ENCODE results near the gene SPOP. TPM values are rescaled to one million over a fixed set of nuclear protein-coding genes. Genes with fewer than 3 reads are reported as not detected.

SPOP gene
- total RNA-seq, 1 donor from 2014 or later: 61.4 TPM

DNA sequence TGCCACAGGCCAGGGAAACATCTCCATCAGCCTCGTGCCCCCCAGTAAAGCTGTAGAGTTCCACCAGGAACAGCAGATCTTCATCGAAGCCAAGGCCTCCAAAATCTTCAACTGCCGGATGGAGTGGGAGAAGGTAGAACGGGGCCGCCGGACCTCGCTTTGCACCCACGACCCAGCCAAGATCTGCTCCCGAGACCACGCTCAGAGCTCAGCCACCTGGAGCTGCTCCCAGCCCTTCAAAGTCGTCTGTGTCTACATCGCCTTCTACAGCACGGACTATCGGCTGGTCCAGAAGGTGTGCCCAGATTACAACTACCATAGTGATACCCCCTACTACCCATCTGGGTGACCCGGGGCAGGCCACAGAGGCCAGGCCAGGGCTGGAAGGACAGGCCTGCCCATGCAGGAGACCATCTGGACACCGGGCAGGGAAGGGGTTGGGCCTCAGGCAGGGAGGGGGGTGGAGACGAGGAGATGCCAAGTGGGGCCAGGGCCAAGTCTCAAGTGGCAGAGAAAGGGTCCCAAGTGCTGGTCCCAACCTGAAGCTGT, 98.9 kb downstream of the SPOP start:
- Mint-ChIP-seq H3K4me1 (peaks cover 5% of the 10 kb centered on the region), H3K4me3 (no peak overlapping the region), H3K27ac (no peak overlapping the region), H3K36me3 (ENCODE audit: low read depth) (no peaks in the 10 kb centered on the region), H3K27me3 (peaks cover 32% of the 10 kb centered on the region), H3K9me3 (no peaks in the 10 kb centered on the region)
- intact Hi-C loops (cut with micrococcal nuclease): no loop called here
- no peak for DNase-seq

DNA sequence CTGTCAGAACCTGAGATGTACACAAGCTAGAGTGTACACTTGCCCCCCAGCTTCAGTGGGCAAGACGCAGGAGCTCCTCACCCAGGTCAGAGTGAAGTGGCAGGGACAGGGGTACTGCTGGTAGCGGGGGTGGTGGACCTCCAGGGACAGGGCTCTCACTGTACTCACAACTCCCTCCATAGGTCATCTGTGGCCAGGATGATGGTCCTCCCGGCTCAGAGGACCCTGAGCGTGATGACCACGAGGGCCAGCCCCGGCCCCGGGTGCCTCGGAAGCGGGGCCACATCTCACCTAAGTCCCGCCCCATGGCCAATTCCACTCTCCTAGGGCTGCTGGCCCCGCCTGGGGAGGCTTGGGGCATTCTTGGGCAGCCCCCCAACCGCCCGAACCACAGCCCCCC, 99.5 kb downstream of the SPOP start:
- Mint-ChIP-seq H3K4me3 (no peak overlapping the region), H3K27ac (no peak overlapping the region), H3K36me3 (ENCODE audit: low read depth) (no peaks in the 10 kb centered on the region), H3K27me3 (peaks cover 38% of the 10 kb centered on the region), H3K9me3 (no peaks in the 10 kb centered on the region), H3K4me1 (peaks cover 5% of the 10 kb centered on the region)
- DNase-seq: no peak
- intact Hi-C loops (cut with micrococcal nuclease): no loop called here

DNA sequence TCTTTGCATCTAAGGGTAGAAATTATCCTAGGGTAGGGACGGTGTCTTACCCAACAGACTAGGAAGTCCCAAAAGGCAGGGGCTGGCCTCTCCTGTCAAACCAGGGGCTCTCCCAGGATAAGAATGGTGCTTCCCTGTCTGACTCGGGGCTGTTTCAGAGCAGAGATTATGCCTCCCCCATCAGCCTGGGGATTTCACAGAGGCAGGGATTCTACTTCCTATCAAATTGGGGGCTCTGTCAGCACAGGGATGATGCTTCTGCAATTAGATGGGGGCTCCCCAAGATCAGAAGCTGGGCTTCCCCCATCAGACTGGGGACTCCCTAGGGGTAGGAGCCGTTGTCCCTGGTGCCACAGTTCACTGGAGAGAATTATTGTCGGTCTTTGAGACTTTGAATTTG, 99.9 kb downstream of the SPOP start:
- Mint-ChIP-seq H3K4me1 (peaks cover 5% of the 10 kb centered on the region), H3K27me3 (peaks cover 43% of the 10 kb centered on the region), H3K36me3 (ENCODE audit: low read depth) (no peaks in the 10 kb centered on the region), H3K9me3 (no peaks in the 10 kb centered on the region), H3K4me3 (no peak overlapping the region), H3K27ac (no peak overlapping the region)
- intact Hi-C loops (cut with micrococcal nuclease): no loop called here
- no peak for DNase-seq

DNA sequence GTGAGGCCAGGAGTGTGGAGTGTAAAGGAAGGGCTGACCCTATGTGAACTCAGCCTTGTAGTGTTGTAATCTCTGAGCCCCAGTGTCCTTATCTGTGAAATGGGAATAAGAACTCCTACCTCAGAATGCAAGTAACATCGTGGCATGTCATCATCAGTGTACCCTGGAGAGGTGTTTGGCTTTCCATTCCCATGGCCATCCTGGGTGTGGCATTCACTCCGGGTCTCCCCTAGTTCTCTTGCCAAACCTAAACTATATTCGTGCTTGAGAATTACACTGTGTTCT, 100.3 kb downstream of the SPOP start:
- H3K4me3 Mint-ChIP-seq: no peak overlapping the region
- H3K27me3 Mint-ChIP-seq: peaks cover 46% of the 10 kb centered on the region
- H3K4me1 Mint-ChIP-seq: peaks cover 5% of the 10 kb centered on the region
- intact Hi-C loops (cut with micrococcal nuclease): no loop called here
- H3K27ac Mint-ChIP-seq: no peak overlapping the region
- H3K36me3 Mint-ChIP-seq (ENCODE audit: low read depth): no peaks in the 10 kb centered on the region
- no peaks in the 10 kb centered on the region for H3K9me3 Mint-ChIP-seq
- no peak for DNase-seq

DNA sequence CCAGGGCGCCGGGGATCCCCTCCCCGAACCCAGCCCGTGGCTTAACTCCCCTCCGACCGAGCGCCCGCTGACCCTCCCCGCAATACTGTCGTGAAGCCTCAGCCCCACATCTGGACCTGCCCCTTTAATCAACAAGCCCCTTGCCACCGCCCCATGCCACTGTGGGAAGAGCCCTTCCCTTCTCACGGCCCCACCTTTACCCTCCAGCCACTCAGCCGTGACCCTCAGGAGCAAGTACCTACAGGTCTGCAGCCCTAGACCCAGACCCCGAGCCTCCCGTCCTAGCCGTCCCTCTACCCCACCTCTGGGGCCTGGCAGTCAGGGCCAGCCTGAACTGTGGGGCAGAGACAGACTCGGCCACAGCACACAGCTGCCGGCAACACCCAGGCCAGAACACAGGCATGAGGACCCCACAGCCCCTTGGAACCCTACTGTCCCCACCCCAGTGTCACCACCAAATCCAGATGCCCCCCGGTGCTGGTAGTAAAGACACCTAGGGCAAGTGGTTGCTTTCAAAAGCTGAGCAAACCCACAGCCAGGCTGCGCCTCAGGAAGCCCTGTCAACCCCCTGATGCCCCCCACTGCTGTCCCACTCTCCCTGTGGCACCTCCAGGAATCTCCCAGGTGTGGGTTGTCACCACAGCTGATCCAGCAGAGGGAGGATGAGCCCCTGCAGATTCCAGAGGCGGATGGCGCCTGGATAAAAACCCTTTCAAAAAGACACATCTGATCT, 100.8 kb downstream of the SPOP start:
- Mint-ChIP-seq H3K9me3 (no peaks in the 10 kb centered on the region), H3K27ac (no peak overlapping the region), H3K36me3 (ENCODE audit: low read depth) (no peaks in the 10 kb centered on the region), H3K4me3 (peak overlapping the region; percentile 77), H3K4me1 (peaks cover 5% of the 10 kb centered on the region), H3K27me3 (peaks cover 49% of the 10 kb centered on the region)
- intact Hi-C loops (cut with micrococcal nuclease): no loop called here
- no peak for DNase-seq

- no peak for DNase-seq
- Mint-ChIP-seq H3K27me3 (peaks cover 57% of the 10 kb centered on the region), H3K9me3 (no peaks in the 10 kb centered on the region), H3K36me3 (ENCODE audit: low read depth) (no peaks in the 10 kb centered on the region), H3K4me3 (peak overlapping the region; percentile 77), H3K4me1 (peaks cover 9% of the 10 kb centered on the region), H3K27ac (peak overlapping the region; percentile 35)
- intact Hi-C loops (cut with micrococcal nuclease): no loop called here
These were observed 101.6 kb downstream of the SPOP start for GRCh38 chr17:49576088-49576916.

GRCh38 chr17:49575679-49576087, 102.2 kb downstream of the SPOP start, which contains the start of gene NXPH3:
TSS of gene NXPH3 (plus strand) at chr17:49575871. CDS start at chr17:49576220, 349 bp downstream.
- H3K4me3 Mint-ChIP-seq: peak within 1 kb of the TSS; percentile 71
- no peaks in the 10 kb centered on the region for H3K9me3 Mint-ChIP-seq
- intact Hi-C loops (cut with micrococcal nuclease): loop anchor here (1.0 kb wide), 1 partner anchor 120 kb away; no protein-coding TSS in a partner anchor
- peak; percentile 93 for DNase-seq
- H3K27me3 Mint-ChIP-seq: peaks cover 63% of the 10 kb centered on the region
- no peaks in the 10 kb centered on the region for H3K36me3 Mint-ChIP-seq (ENCODE audit: low read depth)
- peaks cover 14% of the 10 kb centered on the region for H3K4me1 Mint-ChIP-seq
- peak within 1 kb of the TSS; percentile 35 for H3K27ac Mint-ChIP-seq

- Mint-ChIP-seq H3K9me3 (no peaks in the 10 kb centered on the region), H3K36me3 (ENCODE audit: low read depth) (no peaks in the 10 kb centered on the region), H3K4me1 (peaks cover 17% of the 10 kb centered on the region), H3K27ac (no peak overlapping the region), H3K4me3 (peak overlapping the region; percentile 71), H3K27me3 (peaks cover 63% of the 10 kb centered on the region)
- no peak for DNase-seq
- intact Hi-C loops (cut with micrococcal nuclease): loop anchor here (1.0 to 5.0 kb wide), 2 partner anchors 102 to 120 kb away; partner anchors contain the start of gene SPOP
These were observed 102.8 kb downstream of the SPOP start for GRCh38 chr17:49574945-49575678.

GRCh38 chr17:49574323-49574781, 103.5 kb downstream of the SPOP start:
- Mint-ChIP-seq H3K27me3 (peaks cover 63% of the 10 kb centered on the region), H3K27ac (peak overlapping the region; percentile 61), H3K4me1 (peaks cover 20% of the 10 kb centered on the region), H3K36me3 (ENCODE audit: low read depth) (no peaks in the 10 kb centered on the region), H3K4me3 (no peak overlapping the region), H3K9me3 (no peaks in the 10 kb centered on the region)
- DNase-seq: no peak
- intact Hi-C loops (cut with micrococcal nuclease): loop anchor here (5.0 kb wide), 1 partner anchor 103 kb away; the partner anchor contains the start of gene SPOP

GRCh38 chr17:49573510-49574322, 104.2 kb downstream of the SPOP start:
- no peak for DNase-seq
- H3K4me3 Mint-ChIP-seq: no peak overlapping the region
- no peaks in the 10 kb centered on the region for H3K9me3 Mint-ChIP-seq
- peaks cover 20% of the 10 kb centered on the region for H3K4me1 Mint-ChIP-seq
- no peaks in the 10 kb centered on the region for H3K36me3 Mint-ChIP-seq (ENCODE audit: low read depth)
- intact Hi-C loops (cut with micrococcal nuclease): loop anchor here (5.0 kb wide), 1 partner anchor 104 kb away; the partner anchor contains the start of gene SPOP
- H3K27me3 Mint-ChIP-seq: peaks cover 58% of the 10 kb centered on the region
- H3K27ac Mint-ChIP-seq: no peak overlapping the region

GRCh38 chr17:49572806-49573420, 105.0 kb downstream of the SPOP start:
- H3K27ac Mint-ChIP-seq: no peak overlapping the region
- no peaks in the 10 kb centered on the region for H3K36me3 Mint-ChIP-seq (ENCODE audit: low read depth)

GRCh38 chr17:49572226-49572625, 105.7 kb downstream of the SPOP start:
- intact Hi-C loops (cut with micrococcal nuclease): loop anchor here (5.0 kb wide), 1 partner anchor 105 kb away; the partner anchor contains the start of gene SPOP
- peaks cover 50% of the 10 kb centered on the region for H3K27me3 Mint-ChIP-seq

More at GRCh38 chr17:49572806-49573420, 105.0 kb downstream of the SPOP start:
- no peak for DNase-seq
- intact Hi-C loops (cut with micrococcal nuclease): loop anchor here (5.0 kb wide), 1 partner anchor 104 kb away; the partner anchor contains the start of gene SPOP
- H3K4me1 Mint-ChIP-seq: peaks cover 25% of the 10 kb centered on the region
- H3K27me3 Mint-ChIP-seq: peaks cover 54% of the 10 kb centered on the region
- no peak overlapping the region for H3K4me3 Mint-ChIP-seq
- no peaks in the 10 kb centered on the region for H3K9me3 Mint-ChIP-seq

More at GRCh38 chr17:49572226-49572625, 105.7 kb downstream of the SPOP start:
- Mint-ChIP-seq H3K9me3 (no peaks in the 10 kb centered on the region), H3K36me3 (ENCODE audit: low read depth) (no peaks in the 10 kb centered on the region), H3K4me1 (peaks cover 28% of the 10 kb centered on the region), H3K27ac (no peak overlapping the region), H3K4me3 (no peak overlapping the region)
- no peak for DNase-seq
